GM13976 (cell line): ENCODE measurements around the gene STK32B.

ENCODE experiments used
- DNase-seq: peaks from one replicate; pipeline ENCODE4 v3.0.0; 2012; ENCODE audit warnings: low spot score
- CTCF ChIP-seq: IDR thresholded peaks from 2 replicates; pipeline ENCODE4 v1.5.1; 2012; ENCODE audit warnings: borderline replicate concordance, mild to moderate bottlenecking; ENCODE audit not compliant: insufficient read depth; ENCODE audit errors: extremely low read depth, missing control alignments, control extremely low read depth
- in situ Hi-C: fragments of 300-500 bp; cut with MboI; formaldehyde crosslinking; loops from one replicate; pipeline ENCODE4 v1.12.0; 2022; ENCODE audit warnings: low sequenced_read_pairs, mixed read lengths, inconsistent platforms; ENCODE audit not compliant: unreplicated experiment

STK32B gene

GRCh38 chr4:5260121-5260520 lies 208.8 kb downstream of the STK32B start:
- DNase-seq = no peak
- in situ Hi-C loops = no loop called here
- TF ChIP-seq CTCF = no peak

- TF ChIP-seq CTCF = no peak
- DNase-seq = no peak
- in situ Hi-C loops = no loop called here
These were observed 210.6 kb downstream of the STK32B start for GRCh38 chr4:5261866-5262265.

- no peak for DNase-seq
- in situ Hi-C loops = no loop called here
- no peak for TF ChIP-seq CTCF
These were observed 215.7 kb downstream of the STK32B start for GRCh38 chr4:5266991-5267390.

GRCh38 chr4:5267408-5267807 lies 216.1 kb downstream of the STK32B start:
- in situ Hi-C loops = no loop called here
- DNase-seq = no peak

GRCh38 chr4:5276475-5277075 lies 225.3 kb downstream of the STK32B start:
- no peak for TF ChIP-seq CTCF
- DNase-seq = no peak
- in situ Hi-C loops = no loop called here

More at GRCh38 chr4:5267408-5267807, 216.1 kb downstream of the STK32B start:
- TF ChIP-seq CTCF = no peak

- in situ Hi-C loops = no loop called here
- no peak for DNase-seq
- TF ChIP-seq CTCF = no peak
These were observed 225.8 kb downstream of the STK32B start for GRCh38 chr4:5277079-5277478.
